Prostate gland (tissue), 2 donors: ENCODE data around the gene RGS3.

Experiments used
- CTCF ChIP-seq, 4 experiments: fragments of 200-600 bp in 2 of 4; fragments of 450-650 bp in 2 of 4; sonication (generic) in 2 of 4; IDR thresholded peaks; 1 replicate in 3 of 4; 2 replicates in 1 of 4; pipeline ENCODE4 v1.5.1; 2016 to 2019; ENCODE audit warnings: antibody characterized with exemption in 4 of 4, mild to moderate bottlenecking in 2 of 4, moderate library complexity in 2 of 4
- POLR2AphosphoS5 ChIP-seq: sonication (generic); formaldehyde crosslinking; IDR thresholded peaks from one replicate; pipeline ENCODE4 v1.6.1; 2017; ENCODE audit warnings: antibody characterized with exemption

DNA sequence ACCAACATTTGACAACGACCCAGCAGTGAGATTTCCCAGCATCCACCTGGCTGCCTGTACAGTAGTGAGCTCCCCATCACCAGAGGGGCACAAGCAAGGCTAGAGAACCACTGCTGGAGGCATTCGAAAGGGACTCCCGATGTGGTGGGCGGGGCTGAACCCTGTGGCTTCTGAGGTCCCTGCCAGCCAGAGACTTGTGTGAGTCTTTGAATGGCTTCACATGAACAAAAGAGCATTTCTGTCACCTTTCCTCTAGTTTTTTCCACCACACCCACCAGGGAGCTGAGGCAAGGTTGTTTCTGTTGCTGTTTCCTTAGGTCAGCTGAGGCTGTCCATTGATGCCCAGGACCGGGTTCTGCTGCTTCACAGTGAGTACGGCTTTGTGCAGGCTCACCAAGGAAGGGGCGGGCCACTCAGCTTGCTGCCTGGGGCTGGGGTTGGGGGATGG, 15.7 kb downstream of the RGS3 start:
- TF ChIP-seq CTCF (IDR thresholded peaks at IDR 0.05) (no peak), POLR2AphosphoS5 (no peak)
